NCI-H2029 (cell line): Measurements from ENCODE around the gene RGL4.

ENCODE experiments used
- DNase-seq: peaks from one replicate; lab custom pipeline; 2025; lab: John Stamatoyannopoulos, UW

The RGL4 gene

DNA sequence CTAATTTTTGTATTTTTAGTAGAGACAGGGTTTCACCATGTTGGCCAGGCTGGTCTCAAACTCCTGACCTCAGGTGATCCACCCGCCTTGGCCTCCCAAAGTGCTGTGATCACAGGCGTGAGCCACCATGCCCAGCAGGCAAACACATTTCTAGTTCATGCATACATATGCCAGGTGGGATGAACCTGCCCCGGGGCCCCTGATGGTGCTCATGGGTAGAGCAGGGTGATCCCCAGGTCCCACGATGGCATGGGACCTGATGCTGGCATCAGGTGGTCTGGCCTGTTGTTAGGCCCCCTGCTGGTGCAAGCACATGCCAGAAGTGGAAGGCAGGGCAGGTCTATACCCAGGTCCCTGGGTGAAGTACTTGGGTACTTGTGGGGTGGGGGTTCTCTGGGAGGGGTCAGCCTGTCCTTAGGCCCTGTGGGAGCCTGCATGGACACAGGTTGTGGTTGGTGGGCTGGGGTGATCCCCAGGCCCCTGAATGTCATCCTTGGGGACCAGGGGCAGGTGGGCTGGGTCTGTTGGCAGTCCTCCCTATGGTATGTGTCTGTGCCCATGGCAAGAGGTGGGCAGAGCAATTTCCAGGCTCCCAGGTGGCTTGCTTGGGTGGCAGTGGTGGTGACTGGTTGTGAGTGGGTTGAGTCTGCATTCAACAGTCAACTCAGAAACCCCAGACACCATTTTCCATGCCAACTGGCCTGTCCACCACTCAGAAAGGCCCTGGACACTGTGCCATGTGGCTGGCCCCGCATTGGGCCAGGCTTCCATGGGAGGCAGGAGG is 9.6 kb upstream of the RGL4 start:
- DNase-seq, result no peak

DNA sequence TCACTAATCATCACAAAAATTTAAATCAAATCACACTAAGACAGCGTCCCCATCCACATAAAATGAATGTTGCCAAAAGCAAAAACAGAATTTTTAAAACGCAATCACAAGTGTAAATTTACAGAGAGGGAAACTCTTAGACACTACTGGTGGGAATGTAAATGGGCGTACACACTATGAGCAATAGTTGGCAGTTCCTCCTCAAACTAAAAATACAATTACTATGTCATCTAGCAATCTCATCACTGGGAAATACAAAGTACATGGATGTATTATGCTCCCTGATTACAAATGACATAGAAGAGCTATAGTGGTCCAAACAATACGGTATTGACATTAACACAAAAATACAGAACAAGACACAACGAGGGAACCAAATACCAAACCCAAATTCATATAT is 8.7 kb upstream of the RGL4 start:
- DNase-seq, result no peak

DNA sequence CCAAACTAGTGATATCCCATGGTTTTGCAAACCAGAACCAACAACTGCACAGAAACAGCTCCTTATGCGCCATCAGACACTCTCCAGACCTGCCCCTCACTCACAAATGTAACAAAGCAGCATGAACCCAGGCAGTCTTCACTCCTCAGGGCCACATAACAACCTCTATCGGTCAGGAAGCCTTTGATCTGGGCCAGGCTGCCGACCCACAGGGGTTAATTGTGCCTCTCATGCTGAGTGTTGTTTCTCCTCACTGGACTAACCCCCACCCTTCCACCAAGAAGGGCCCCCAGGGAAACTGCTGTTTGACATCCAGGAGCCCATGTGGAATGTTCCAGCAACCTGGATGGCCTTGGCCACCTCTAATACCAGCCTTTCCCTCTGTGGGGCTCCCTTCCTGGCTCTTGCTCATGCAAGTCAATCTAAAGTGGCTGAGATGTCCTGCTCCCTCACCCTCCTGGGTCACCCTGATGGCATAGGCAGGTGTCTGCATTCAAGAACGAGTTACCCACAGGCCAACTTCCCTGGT is 7.9 kb upstream of the RGL4 start:
- DNase-seq, result no peak

DNA sequence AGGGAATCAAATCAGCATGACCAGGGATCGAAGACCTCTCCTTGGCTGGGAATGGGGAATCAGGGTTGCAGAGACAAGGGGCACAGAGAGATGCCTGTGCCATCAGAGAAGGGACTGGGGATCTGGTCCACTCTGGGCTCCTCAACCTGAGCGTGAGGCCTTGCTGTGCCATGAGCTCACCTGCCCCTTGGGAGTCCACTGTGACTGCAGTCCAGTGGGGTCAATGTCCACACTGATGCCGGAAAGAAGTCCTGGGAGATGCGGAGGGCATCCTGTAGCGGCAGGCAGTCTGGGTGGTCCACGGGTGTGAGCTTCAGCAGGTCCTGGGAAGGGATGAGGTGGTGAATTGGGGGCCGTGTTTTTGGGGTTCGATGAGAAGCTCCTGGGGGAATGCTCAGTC is 7.3 kb upstream of the RGL4 start:
- no peak for DNase-seq

DNA sequence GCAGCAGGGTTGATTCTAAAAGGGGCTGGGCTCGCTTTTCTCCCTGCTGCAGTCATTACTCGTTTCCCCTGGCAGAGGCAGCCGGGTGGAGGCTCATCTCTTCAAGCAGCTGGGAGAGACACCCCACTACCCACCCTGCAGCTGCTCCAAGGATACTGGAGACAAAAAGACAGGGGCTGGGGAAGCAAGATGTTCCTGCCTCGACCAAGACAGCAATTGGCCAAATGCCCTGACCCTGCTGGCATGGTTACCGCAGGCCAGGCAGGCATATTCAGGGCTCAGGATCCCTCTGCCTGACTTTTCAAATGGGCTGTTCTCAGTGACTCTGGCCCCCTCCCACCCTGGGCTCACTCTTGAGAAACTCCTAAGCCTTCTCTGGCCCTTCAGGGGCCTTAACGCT is 6.8 kb upstream of the RGL4 start:
- DNase-seq, result no peak

DNA sequence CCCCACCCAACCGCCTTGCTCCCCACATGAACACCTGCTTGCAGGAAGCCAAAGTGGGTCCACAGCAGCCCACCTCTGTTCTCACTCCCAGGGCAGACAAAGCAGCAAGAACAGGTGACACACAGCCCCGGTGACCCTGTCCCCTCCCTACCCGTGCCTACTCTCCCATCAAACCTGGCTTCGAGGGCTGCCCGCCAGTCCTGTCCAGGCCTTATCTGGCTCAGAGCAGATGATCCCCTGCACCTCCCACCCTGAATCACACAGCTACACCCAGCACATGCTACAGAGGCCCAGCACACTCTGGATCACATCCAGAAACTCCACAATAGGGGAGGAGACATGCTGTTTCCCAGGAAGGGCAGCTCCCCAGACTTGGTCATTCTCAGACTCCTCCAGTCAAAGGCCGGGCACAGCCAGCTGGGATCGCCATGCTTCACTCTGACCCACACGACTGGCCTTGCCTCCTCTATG is 6.2 kb upstream of the RGL4 start:
- no peak for DNase-seq

DNA sequence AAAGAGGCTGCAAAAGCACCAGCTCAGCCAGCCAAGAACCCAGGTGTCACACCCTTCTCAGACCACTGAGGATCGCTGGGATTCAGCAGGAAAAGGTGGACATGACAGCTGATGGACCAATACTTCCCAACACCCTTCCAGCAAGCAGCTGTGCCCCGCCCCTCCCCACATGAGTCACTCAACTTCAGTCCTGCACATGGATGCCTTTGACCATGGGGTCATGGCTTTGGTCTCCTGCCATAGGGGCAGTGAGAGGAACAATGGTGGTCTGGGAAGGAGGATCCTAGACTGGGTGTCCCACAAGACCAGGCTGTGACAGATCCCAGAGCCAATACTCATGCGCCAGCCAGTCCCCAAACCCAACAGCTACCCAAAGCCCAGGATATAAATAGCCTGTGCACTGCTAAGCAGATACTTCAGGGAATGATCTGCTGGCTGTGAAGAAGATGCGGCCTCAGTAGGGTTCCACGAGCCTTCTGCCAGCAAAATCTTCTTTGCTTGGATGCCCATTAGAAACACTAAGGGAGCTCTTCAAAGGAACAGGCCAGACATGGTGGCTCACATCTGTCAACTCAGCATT is 5.5 kb upstream of the RGL4 start:
- DNase-seq, result no peak

DNA sequence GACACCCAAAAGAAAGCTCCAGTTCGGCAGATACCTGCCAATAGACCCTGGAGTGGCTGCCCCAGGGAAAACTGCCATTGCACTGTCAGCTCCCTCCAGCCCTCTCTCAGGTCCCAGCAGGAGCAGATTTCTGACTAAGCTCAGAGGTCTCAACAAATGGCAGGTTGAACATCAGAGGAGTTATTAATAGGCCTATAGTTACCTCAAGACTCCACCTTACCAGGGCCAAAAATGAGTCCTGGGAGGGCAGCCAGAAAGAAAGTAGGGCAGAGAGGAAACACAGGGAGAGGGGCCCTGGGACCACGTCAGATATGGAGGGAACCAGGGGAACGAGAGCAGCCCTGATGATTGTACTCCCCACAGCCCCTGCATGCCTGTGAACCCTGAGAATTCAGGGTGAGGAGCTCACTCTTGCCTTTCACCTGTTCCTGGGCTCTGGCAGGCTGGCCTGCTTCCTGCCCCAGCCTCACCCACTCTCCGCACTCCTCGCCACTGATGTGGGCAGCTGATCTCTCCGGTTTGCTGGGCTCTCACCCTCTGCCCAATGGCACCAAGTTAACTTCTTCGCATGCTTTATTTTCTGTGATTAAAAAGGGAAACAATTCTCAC is 4.3 kb upstream of the RGL4 start:
- DNase-seq, result no peak

DNA sequence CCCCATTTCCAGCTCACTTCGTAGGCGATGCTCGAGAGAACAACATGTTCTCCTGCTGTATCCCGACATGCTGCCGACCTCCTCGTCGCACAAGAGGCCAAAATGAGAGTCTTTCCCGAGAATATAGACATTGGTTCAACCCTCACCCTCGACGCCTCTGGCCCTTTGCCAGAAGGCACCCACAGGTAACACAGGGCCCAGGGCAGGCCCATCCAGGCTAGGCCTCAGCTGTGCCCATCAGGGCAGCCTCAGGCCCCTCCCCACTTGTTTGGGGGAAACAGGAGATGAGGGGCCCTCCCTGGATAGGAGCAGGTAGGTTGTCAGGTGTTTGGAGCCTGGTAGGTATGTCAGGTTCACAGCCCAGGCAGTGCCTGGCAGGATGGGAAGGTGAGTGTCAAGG is 2.7 kb upstream of the RGL4 start:
- no peak for DNase-seq

DNA sequence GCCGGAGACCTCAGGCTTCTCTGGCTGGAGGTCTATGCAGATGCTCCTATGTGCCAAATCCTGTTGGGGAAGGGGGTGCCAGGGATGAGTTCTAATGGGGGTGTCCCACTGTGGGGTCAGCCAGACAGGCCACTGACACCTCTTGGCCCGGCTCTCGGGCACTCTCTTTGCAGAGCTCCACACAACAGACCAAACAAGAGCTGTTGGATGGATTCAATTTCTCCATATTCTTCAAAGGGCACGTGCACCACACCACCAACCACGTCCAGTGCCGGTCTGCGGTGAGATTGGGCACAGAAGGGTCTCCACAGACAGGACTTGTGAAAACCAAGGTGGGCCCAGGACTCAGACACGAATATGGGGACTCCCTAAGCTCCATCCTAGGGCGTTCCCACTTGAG is 2.2 kb upstream of the RGL4 start:
- no peak for DNase-seq

DNA sequence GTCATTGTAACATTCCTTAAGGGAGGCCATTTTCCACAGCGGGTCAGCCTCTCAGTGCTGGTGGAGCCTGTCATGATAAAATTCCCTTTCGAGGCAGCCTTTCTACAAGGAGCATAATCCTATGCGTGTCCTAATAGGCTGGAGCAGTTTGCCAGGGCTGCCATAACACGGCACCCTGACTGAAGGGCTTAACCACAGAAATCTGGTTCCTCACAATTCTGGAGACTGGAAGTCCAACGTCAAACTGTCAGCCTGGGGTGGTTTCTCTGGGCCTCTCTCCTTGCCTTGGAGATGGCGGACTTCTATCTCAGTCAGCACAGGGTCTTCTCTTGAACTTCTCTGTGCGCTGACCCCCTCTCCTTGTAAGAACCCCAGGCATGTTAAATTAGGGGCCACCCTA is 1.4 kb upstream of the RGL4 start:
- no peak for DNase-seq

DNA sequence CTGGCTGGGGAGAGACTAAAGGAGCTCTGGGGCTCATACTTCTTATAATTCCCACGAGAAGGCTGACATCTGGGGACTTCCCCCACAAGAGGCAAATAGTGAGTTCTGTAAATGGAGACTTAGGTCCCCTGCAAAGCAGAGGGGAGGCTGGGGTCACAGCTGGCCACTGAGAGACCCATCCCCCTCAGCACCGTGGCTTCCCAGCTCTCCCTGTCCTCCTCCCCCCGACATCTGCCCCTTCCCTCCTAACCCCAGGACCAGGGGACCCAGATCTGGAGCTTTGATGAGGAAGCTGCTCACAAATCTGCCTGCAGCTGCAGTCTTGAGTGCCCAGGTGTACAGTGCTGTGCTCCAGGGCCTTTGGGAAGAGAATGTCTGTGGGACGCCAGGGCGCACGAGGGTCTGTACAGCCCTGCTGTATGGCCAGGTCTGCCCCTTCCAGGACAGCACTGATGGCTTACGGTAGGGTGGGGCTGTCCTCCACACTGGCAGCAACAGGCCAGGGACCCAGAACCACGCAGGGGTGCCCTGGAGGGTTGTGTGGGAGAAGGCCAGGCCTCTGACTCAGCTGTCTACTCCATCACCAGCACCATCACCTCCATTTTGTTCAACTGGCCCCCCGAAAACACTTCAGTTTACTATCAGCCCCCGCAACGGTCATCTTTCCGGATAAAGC is 1.1 kb downstream of the RGL4 start:
- no peak for DNase-seq

DNA sequence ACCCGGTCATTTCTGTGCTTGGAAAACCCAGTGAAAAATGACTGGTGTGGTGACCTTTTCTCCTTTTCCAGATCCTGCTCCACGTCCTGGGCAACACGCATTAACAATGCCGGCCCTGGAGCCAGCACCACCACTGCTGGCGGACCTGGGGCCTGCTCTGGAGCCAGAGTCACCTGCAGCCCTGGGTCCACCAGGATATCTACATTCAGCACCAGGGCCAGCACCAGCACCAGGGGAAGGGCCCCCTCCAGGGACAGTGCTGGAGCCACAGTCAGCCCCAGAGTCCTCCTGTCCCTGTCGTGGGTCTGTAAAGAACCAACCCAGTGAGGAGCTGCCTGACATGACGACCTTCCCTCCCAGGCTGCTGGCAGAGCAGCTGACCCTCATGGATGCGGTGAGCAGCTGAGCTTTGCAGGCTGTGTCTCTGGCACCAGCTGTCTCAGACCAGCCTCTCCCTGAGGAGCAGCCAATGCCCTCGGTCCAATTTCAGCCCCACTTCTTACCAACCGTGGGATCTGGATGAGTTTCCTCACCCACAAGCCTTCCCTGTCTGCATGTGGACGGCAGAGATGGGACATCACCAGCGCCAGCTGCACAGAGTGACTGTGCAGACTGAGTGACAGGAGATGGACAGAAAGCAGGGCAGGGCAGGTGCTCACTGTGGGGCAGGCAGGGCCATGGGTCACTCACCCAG is 1.9 kb downstream of the RGL4 start:
- no peak for DNase-seq

DNA sequence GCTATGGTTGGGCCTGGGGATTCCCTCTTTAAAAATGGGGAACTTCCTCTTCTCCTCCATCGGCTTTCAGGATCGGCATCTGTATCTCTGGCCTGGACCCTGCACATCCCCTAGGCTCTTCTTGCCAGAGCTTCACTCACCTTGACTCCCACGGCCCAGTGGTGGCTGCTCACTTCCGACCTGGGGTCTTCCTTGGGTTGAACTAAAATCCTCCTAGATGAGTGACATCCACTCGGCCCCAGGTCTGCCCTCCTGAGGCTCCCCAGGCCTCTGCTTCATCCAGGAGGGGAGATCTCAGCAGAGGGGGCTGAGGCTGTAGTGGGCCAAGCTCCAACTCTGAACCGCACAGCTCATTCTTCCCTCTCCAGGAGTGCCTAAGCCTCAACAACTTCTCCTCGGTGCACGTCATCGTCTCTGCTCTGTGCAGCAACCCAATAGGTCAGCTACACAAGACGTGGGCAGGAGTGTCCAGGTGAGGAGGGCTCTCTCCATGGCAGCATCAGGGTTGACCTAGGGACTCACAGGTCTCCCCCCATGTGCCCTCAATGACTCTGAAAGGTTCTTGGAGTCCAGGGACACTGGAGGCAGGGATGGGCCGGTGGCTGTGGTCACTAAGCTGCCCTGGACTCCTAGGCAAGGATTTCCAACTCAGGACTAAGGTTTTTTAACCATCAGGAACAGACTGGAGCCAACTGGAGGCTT is 3.3 kb downstream of the RGL4 start:
- DNase-seq, result no peak

DNA sequence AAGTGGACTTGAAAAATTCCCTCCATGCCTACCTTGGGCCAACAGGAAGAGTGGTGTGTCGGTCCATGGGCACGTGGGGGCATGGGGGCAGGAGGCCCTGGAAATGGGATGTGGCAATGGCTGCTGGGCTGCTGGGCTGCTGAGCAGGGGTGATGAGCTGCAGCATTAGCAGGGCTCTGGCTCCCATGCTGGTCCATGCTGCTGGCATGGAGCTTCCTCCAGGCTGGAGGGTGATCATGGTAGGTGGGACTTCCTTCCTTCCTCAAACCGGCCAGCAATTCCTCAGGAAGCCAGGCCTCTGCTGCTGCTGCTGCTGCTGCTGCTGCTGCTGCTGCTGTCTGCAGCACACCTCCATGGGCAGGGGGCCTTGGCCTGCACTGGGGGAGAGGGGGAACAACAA is 4.3 kb downstream of the RGL4 start:
- DNase-seq, result no peak

DNA sequence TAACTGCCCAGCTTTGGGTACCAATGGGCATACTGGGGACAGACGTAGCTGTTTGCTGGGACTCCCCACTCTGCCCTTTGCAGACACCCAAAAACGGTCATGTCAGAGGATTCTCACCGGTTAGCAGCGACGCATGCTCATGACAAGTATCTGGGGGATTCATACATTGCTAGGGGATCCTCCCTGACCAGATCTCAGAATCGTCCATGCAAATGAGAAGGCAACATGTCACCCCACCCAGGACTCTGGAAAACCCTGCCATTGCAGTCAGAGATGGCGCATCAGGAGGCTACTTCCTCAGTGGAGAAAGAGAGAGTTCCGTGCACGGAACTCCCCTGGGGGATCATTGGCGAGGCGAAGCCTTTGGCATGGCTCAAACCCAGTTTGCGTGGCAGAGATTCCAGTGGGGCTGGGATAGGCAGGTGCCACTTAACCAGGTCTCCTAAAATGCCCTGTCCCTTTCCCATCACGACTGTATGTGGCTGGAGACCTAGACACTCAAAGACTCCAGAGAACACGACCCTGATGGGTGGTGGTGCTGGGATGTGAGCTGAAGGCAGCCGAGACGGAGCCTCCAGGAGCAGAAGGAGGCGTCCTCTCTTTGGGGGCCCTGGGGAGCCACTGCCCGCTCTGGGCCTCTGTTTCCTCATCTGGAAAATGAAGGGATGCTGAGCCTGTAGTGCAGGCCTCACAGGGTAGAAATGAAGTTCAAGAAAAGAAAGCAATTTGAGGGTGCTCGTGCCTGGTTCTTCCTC is 4.9 kb downstream of the RGL4 start:
- DNase-seq, result no peak

DNA sequence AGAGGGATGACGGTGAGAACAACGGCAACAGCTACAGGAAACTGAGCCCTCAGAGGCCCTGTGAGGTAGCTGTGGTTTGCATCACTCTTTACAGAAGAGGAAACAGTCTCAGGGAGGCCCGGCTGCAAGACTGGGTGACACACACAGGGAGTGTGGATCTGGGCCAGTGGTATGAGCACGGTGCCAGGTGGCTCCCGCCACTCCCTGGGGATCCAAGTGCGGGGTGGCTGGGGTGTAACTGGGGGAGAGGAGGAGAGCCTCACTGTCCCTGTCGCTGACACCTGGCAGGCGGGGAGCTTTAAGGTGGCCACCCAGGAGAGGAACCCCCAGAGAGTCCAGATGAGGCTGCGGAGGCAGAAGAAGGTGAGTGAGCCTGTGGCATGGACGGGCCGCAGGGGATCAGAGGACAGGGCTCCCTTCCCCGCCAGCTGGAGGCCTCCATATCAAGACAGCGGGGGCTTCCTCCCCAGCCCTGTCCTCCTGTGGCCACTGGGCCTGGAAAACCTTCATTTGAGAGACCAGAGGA is 5.6 kb downstream of the RGL4 start:
- no peak for DNase-seq

DNA sequence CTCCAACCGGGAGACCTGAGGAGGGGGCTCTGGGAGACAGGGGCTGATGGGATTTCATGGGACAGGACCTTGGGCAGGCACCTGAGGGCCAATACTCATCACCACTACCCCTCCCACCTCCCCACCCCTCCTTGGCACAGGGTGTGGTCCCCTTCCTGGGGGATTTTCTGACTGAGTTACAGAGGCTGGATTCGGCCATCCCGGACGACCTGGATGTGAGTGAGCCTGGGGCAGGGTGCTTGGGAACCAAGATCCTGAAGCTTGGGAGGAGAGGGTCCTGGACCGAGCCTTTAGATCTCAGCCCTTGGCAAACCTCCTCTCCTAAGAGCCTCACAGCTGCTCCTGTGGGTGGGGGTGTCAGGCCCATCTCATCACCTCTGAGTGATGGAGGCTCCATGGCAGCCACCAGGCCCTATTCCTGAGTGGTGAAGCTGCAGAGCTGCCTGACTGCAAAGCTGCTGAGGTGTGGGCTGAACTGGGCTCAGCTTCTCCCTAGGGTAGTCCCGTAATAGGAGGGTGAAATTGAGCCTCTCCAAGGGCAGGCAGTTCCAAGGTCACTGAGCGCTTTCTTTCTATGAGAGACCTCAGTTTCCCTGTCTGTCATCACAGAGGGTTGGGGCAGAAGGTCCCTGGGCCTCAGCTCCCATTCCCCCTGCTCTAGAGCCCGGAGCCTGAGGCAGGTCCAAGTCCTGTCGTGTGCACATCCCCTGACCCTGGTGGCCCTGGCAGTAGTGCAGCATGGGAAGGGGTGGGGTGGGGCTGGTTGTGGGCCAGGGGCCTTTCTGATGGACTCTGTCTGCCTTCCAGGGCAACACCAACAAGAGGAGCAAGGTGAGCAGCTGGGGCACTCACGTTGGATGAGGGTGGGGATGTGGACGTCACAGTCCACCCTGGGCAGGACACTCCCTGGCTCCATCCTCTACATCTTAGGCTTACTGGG is 6.5 kb downstream of the RGL4 start:
- DNase-seq, result no peak

DNA sequence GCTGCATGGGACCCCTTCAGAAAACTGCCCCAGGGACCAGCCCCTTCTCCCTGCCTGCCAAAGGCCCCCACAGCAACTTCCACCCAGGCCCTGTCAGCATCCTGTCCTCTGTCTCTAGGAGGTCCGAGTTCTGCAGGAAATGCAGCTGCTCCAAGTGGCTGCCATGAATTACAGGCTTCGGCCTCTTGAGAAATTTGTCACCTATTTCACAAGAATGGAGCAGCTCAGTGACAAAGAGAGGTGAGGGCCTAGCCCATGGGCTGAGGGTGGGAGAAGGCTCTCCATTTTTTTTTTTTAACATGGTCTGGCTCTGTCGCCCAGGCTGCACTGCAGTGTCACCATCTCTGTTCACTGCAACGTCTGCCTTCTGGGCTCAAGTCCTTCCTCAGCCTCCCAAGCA is 7.3 kb downstream of the RGL4 start:
- no peak for DNase-seq
